GM19328 (cell line): Measurements from ENCODE around the gene AMOTL1.
"Not testable (repeated sequence)": the region's sequence is repeated elsewhere in the genome, so short reads cannot be mapped to it uniquely, and the experiment has no call there.

ENCODE experiments used
- ATAC-seq: cut with Tn5 transposase; IDR thresholded peaks from one replicate; pipeline ENCODE4 v1.9.1; 2021; ENCODE audit warnings: mild to moderate bottlenecking, moderate library complexity; ENCODE audit not compliant: unreplicated experiment

The AMOTL1 gene

DNA sequence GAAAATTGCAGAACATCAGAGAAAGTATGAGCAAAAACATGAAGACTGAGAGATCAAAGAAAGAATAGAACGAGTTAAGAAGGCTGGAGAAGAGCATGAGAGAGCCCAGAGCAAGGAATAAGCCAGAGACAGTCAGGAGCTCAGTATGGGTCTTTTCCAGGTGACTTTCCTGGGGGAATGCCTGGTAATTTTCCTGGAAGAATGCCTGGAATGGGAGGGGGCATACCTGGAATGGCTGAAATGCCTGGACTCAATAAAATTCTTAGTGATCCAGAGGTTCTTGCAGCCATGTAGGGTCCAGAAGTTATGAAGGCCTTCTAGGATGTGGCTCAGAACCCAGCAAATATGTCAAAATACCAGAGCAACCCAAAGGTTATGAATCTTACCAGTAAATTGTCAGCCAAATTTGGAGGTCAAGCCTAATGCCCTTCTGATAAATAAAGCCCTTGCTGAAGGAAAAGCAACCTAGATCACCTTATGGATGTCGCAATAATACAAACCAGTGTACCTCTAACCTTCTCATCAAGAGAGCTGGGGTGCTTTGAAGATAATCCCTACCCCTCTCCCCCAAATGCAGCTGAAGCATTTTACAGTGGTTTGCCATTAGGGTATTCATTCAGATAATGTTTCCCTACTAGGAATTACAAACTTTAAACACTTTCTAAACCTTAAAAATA is 145.7 kb downstream of the AMOTL1 start:
- ATAC-seq = not testable (repeated sequence)

DNA sequence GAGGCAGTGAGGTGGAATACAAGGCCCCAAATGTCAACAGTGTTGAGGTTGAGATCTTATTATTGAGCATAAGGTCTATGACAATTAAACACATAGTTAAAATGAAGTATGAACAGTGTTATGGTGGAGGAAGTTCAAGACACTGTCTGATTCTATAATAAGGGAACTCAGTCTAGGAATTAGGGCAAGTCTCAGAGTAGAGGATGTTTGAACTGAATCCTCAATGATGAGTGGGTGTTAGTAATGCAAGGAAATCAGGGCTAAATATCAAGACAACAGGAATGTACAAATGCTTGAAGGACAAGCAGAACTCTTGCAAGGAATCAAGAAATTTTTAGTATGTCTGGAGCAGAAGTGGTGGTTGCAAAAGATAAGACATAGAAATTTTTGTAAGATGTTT is 152.2 kb downstream of the AMOTL1 start:
- no peak for ATAC-seq

DNA sequence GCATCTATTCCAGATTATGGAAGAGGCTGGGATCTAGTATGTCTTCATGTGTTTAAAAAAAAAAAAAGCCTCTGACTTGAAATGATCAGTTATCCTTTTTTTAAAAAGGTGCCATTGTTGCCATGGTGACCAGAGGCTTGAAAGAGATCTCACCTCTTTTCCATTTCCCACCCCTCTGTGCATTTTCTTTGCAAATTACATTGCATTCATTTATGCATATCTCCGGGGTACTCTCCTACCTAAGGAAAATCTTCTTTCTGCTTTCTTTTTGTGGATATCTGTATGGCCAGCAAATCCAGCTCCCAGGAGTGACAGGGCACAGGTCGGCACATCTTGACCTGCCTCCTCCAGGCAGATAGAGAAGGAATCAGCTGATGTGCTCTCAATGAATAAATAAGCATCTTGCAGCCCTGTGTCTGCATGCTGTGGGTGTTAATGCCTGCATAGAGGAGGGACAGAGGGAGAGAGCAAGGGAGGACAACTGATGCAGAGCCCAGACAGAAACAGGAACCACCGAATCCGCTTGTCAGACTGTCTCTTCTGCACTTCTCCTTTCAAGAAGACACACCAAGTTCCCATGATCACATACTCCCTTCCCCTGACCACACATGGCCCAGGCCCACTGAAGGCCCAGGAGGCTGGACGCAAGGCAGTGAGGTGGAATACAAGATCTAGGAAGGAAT is 154.3 kb downstream of the AMOTL1 start:
- no peak for ATAC-seq

DNA sequence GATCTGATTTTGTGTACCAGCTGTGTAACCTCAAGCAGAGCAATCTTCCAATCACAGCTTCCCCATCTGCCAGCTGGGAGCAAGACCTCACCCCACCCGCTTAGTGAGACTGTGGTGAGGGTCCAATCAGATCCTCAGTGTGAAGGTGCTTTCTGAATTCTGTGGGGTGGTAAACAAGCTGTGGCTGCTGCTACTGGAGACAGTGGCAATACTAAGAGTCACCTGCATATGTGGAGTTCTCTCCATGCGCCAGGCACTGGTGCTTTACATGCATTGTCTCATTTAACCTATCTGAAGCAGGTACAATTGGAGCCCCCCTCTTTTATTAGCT is 154.8 kb downstream of the AMOTL1 start:
- no peak for ATAC-seq

DNA sequence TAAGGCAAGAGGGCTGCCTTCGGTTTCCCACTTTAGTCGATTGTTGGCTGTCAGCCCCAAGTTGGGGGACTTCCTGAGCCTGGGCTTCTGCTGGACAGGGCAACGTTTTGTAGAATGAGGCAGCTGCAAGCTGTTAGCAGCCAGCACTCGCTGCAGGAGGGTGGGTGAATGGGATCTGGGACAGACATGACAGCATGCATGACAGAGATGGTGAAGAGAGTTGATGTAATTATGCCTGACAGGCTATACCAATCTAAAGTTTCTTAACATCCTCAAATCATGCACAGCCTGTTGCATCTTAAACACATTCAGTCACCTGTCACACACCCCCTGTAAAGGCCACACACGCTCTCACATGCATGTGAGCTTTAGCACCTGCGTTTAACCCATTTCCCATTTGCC is 156.0 kb downstream of the AMOTL1 start:
- ATAC-seq = no peak

DNA sequence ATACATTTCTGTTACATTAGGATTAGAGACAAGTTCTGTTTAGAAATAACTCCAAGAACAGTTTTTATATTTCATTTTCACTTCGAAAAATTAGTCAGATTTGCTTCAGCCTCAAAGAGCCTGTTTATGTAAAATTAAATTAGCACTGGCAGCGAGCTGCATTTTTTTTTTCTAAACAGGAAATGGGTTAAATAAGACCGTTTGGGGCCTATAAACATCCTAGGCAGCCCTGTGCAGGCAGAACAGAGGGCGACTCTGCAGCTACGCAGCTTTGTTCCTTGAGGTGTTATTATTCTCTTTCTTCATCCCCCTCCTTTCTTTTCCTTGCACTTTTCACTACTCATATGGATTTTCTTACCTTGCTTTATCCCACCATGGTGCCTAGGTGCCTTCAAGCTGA is 156.5 kb downstream of the AMOTL1 start:
- no peak for ATAC-seq

DNA sequence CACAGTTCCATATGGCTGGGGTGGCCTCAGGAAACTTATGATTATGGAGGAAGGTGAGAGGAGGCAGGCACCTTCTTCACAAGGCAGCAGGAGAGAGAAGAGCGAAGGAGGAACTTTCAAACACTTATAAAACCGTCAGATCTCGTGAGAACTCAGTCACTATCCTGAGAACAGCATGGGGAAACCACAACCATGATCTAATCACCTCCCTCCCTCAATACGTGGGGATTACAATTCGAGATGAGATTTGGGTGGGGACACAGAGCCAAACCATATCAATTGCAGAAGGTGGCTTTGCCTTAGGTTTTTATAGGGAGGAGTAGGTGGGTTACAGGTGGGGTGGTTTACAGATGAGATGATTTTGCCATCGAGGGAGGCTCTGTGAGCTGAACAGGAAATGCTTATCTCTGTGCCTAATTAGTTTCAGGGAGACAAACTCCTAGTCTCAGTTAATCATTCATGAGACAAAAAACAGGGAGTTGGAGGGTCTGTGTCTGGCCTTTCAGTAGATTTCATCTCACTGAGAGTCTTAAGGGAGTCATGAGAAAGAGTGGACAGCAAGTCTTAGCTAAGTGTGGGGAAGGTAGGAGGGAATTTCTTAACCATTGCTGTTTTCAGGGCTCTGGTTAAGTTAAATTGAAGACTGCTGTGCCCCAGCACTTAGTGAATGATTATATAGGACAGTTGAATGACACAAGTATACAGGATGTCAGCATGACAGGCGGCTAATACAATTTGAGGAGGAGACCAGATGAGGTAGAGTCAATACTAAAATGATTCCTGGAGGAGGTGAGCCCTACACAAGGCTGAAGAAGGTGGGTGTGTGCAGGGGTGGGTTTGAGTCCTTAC is 157.5 kb downstream of the AMOTL1 start:
- ATAC-seq = no peak

DNA sequence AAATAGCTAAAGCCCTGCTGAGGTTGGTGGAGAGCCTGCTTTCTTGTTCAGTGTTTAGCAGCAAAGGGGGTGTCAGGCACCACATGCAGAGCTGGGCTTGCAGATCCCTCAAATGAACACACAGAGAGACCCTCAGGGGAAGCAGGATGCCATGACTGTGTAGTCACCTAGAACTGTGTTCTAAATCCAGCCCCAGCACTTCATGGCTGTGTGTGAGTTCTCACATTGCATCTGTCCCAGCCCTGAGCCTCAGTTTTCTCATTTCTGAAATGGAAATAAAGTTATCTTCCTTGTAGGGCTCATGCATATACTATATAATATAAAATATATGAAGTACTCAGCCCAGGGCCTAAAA is 158.1 kb downstream of the AMOTL1 start:
- no peak for ATAC-seq
